ENCODE measurements around the gene SMO.
"Not testable (repeated sequence)": the region's sequence is repeated elsewhere in the genome, so short reads cannot be mapped to it uniquely, and the experiment has no call there.

SMO gene

GRCh38 chr7:129169686-129170440 is 18.6 kb upstream of the SMO start:
- DNase-seq, result no peak

DNA sequence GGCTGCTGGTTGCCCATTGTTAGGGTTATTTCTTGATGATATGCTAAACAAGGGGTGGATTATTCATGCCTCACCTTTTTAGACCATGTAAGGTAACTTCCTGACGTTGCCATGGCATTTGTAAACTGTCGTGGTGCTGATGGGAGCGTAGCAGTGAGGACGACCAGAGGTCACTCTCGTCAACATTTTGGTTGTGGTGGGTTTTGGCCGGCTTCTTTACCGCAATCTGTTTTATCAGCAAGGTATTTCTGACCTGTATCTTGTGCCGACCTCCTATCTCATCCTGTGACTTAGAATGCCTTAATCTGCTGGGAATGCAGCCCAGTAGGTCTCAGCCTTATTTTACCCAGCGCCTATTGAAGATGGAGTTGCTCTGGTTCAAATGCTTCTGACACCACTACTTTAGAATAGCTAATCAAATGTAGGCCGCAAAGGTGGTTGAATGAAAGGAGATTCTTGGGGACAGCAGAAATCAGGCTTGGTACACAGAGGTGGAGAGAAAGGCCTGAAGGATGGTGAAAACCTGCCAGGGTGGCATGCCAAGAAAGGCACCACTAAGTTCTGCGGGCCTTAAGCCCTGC is 17.9 kb upstream of the SMO start:
- no peak for DNase-seq

- DNase-seq, result not testable (repeated sequence)
Observed at GRCh38 chr7:129173861-129174260, 14.6 kb upstream of the SMO start.

DNA sequence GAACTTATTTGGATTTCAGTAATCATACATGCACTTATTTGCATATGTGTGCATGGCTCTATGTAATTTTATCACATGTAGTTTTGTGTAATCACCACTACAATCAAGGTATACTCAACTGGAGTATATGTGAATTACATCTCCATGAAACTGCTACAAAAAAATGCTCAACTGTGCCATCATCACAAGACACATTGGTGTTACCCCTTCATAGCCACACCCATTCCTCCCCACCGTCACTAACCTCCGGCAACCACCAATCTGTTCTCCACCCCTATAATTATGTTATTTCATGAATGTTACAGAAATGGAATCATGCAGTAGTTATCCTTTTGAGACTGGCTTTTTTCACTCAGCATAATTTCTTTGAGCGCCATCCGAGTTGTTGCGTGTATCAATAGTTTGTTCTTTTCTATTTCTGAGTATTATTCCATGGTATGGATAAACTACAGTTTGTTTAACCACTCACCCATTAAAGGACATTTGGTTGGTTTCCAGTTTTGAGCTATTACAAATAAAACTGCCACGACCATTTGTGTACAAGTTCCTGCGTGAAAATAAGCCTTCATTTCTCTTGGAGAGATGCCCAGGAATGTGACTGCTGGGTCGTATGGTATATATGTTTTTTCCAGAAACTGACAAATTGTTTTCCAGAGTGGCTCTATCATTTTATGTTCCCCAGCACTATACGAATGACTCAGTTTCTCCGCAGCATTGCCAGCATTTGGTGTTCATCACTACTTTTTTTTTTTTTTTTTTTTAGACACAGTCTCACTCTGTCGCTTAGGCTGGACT is 11.3 kb upstream of the SMO start:
- no peak for DNase-seq

DNA sequence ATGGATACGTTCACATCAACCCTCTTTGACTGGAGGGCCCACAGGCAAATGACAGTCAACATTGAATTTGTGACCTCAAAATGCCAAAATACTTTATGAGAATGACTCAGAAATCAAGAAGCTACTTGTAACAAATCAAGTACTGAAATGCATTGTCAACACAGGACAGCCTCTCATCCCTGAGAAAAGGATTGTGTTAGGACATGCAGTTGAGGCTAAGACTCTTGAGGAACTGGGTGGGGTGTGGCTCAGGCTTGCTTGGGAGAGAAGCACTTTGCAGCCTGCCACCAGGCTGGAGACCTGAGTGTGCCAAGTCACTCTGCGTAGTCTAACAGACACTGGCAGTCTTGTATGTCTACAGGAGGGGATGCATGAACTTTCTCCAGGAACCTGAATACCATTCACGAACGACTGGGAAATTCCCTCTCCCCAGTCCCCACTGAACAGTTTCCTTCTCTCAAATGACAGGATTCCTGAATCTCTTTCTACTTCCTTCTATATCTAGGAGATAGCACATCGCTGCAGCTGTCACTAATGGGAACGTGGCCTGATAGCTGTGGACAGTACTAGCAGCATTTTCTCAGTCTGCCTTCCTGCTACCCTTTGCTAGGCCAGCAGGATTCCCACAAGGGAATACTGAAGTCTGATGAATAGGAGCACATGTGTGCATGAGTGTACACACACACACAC is 3.3 kb upstream of the SMO start:
- DNase-seq, result no peak

DNA sequence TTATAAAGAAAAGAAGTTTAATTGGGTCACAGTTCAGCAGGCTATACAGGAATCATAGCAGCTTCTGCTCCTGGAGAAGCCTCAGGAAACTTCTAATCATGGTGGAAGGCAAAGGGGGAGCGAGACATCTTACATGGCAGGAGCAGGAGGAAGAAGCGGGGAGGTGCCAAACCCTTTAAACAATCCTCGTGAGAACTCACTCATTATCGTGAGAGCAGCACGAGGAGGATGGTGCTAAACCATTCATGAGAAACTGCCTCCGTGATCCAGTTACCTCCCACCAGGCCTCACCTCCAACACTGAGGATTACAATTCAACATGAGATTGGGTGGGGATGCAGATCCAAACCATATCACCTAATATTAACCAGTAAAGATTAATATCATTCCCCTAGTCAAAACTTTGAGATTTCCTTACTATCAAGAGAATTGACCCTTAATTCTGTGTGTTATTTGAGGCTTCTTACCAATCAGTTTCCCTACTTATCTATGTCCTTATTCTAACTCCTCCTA is 1.6 kb upstream of the SMO start:
- no peak for DNase-seq

DNA sequence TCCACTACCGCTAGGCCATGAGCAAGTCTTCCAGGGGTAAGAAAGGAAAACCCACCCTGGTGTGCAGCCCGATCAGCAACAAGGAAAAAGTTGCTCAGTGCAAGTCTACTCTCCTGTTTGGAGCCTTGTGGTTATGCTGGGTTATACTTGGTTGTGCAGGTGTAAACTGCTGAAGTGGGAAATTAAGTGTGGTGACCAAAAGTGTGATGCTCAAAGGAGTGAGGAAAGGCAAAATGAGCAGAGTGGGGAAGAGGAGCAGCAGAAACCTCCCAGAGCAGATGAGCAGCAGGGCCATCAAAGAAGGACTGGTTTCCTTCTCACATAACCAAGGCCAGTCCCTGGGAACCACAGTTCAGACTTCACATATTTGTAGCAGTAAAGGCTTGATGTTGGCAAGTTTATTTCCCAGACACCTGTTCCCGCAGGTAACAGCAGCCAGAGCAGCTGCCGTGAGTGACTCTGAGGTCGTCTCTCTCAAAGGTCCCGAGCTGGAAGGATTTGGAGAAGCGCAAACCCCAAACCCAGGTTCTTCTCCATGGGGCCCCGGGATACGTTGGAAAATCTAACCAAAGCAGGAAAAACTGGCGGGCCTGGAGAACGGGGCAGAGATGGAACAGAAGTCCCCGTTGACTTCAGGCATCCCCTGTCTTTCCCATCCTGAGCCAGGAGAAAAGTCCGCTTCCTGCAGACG is 607 bp upstream of the SMO start:
- no peak for DNase-seq

GRCh38 chr7:129188892-129189660 is 643 bp downstream of the SMO start:
- no peak for DNase-seq

GRCh38 chr7:129189661-129190310 is 1.4 kb downstream of the SMO start:
- DNase-seq, result no peak

- DNase-seq, result no peak
Observed at GRCh38 chr7:129191272-129191671, 2.8 kb downstream of the SMO start.

- DNase-seq, result no peak
Observed at GRCh38 chr7:129193892-129194291, 5.5 kb downstream of the SMO start.

- no peak for DNase-seq
Observed at GRCh38 chr7:129197771-129198170, 9.3 kb downstream of the SMO start.

DNA sequence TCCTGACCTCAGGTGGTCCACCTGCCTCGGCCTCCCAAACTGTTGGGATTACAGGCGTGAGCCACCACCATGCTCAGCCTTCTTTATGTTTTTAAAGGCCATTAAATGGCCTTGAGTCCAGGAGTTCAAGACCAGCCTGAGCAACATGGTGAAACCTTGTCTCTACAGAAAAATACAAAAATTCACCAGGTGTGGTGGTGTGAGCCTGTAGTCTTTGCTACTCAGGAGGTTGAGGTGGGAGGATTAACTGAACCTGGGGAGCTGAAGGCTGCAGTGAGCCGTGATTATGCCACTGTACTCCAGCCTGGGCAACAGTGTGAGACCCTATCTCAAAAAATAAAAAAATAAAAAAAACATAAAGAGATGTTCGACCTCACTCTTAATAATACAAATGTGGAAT is 11.0 kb downstream of the SMO start:
- DNase-seq, result no peak

GRCh38 chr7:129202058-129202777 is 13.8 kb downstream of the SMO start:
- no peak for DNase-seq

GRCh38 chr7:129203050-129203741 is 14.8 kb downstream of the SMO start:
- no peak for DNase-seq

DNA sequence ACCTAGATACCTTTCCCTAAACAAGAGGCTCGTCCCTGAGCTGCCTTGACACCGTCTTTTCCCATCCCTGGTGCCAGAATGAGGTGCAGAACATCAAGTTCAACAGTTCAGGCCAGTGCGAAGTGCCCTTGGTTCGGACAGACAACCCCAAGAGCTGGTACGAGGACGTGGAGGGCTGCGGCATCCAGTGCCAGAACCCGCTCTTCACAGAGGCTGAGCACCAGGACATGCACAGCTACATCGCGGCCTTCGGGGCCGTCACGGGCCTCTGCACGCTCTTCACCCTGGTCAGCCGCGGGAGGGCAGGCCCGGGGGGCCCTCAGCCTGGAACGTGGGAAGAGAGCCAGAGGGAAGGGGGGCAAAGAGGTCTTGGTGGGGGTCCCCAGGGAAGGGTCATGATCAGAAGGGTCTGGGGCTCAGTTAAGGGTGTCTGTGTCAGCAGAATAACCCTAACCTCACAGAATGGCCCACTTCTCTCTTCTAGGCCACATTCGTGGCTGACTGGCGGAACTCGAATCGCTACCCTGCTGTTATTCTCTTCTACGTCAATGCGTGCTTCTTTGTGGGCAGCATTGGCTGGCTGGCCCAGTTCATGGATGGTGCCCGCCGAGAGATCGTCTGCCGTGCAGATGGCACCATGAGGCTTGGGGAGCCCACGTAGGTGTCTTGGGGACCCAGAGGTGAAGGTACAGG is 16.8 kb downstream of the SMO start:
- no peak for DNase-seq

- no peak for DNase-seq
Observed at GRCh38 chr7:129205987-129206785, 17.8 kb downstream of the SMO start.

DNA sequence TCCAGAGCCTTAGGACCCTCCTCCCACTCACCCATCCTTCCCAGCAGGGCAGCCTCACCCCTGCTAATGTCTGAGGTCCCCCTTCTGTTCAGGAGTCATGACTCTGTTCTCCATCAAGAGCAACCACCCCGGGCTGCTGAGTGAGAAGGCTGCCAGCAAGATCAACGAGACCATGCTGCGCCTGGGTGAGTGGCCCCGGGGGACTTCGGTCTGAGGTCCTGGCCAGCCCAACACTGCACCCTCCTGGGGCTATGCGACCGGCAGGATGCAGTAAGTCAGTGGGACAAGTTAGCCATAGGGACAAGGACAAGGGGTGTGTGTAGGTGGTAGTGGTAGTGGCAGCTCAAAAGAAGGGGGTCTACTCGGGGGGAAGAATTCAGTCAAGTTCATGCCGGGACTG is 20.2 kb downstream of the SMO start:
- no peak for DNase-seq

Measured in DMS79 treated with DMSO at 0.1 percent for 48 hours (cell line).